Forelimb muscle (tissue), 1 donor: ENCODE measurements around the gene KRT10. TPM values are rescaled to one million over a fixed set of nuclear protein-coding genes. Genes with fewer than 3 reads are reported as not detected.
"Not testable (repeated sequence)": the region's sequence is repeated elsewhere in the genome, so short reads cannot be mapped to it uniquely, and the experiment has no call there.

ENCODE experiments used
- DNase-seq: peaks from one replicate; pipeline ENCODE4 v3.0.0-alpha.2; 2013; ENCODE audit warnings: low read depth
- polyA plus RNA-seq: library from polyadenylated mRNA; unstranded; fragments of 120-200 nt; gene quantifications from one replicate; pipeline ENCODE4 v1.2.1, GENCODE V29; 2013; ENCODE audit not compliant: insufficient read length

KRT10 gene
- 35.8 TPM for polyA plus RNA-seq

- no peak for DNase-seq
Measured at GRCh38 chr17:40822132-40822812, at the start of gene KRT10. KRT10 (minus strand) TSS chr17:40822614; CDS start chr17:40822585, 29 bp downstream.

GRCh38 chr17:40871316-40871715, 48.9 kb upstream of the KRT10 start:
- no peak for DNase-seq

- no peak for DNase-seq
Measured at GRCh38 chr17:40870136-40870535, 47.7 kb upstream of the KRT10 start.

GRCh38 chr17:40866838-40867237, 44.4 kb upstream of the KRT10 start, which contains the start of gene KRT12:
KRT12 (minus strand) TSS chr17:40867223; CDS start chr17:40867186, 37 bp downstream.
- no peak for DNase-seq

- DNase-seq, result no peak
Measured at GRCh38 chr17:40864661-40865390, 42.4 kb upstream of the KRT10 start.

GRCh38 chr17:40862985-40863733, 40.7 kb upstream of the KRT10 start:
- no peak for DNase-seq

- DNase-seq, result no peak
Measured at GRCh38 chr17:40859536-40859935, 37.1 kb upstream of the KRT10 start.

GRCh38 chr17:40858667-40859066, 36.3 kb upstream of the KRT10 start:
- not testable (repeated sequence) for DNase-seq

- peak; percentile 60 for DNase-seq
Measured at GRCh38 chr17:40857535-40857934, 35.1 kb upstream of the KRT10 start.

GRCh38 chr17:40854175-40854814, 31.9 kb upstream of the KRT10 start:
- no peak for DNase-seq

- no peak for DNase-seq
Measured at GRCh38 chr17:40852364-40852763, 29.9 kb upstream of the KRT10 start.

GRCh38 chr17:40850293-40850972, 28.0 kb upstream of the KRT10 start:
- no peak for DNase-seq

- DNase-seq, result no peak
Measured at GRCh38 chr17:40849723-40850122, 27.3 kb upstream of the KRT10 start.

GRCh38 chr17:40848583-40849235, 26.3 kb upstream of the KRT10 start:
- DNase-seq, result no peak

GRCh38 chr17:40846515-40847144, 24.2 kb upstream of the KRT10 start:
- DNase-seq, result no peak

GRCh38 chr17:40844671-40845107, 22.3 kb upstream of the KRT10 start:
- DNase-seq, result no peak

GRCh38 chr17:40843242-40843641, 20.8 kb upstream of the KRT10 start:
- DNase-seq, result no peak

GRCh38 chr17:40841246-40841645, 18.8 kb upstream of the KRT10 start:
- no peak for DNase-seq

GRCh38 chr17:40839194-40839593, 16.8 kb upstream of the KRT10 start:
- DNase-seq, result no peak

- DNase-seq, result no peak
Measured at GRCh38 chr17:40836020-40836419, 13.6 kb upstream of the KRT10 start.
